Activated CD4-positive, alpha-beta T cell treated with anti-CD3 and anti-CD28 coated beads for 4 hours (primary cell): ENCODE measurements around the gene LTBP1.

ENCODE experiments used
- DNase-seq, 2 donors: peaks; one replicate each; pipeline ENCODE4 v3.0.0-alpha.2; 2020

The LTBP1 gene

GRCh38 chr2:33207151-33207740 lies 260.5 kb downstream of the LTBP1 start:
- no peak for DNase-seq

GRCh38 chr2:33208400-33208799 lies 261.6 kb downstream of the LTBP1 start:
- DNase-seq: no peak

- no peak for DNase-seq
Observed at GRCh38 chr2:33209976-33210375, 263.2 kb downstream of the LTBP1 start.

- no peak for DNase-seq
Observed at GRCh38 chr2:33210626-33211025, 263.9 kb downstream of the LTBP1 start.

GRCh38 chr2:33212151-33212550 lies 265.4 kb downstream of the LTBP1 start:
- DNase-seq: no peak

DNA sequence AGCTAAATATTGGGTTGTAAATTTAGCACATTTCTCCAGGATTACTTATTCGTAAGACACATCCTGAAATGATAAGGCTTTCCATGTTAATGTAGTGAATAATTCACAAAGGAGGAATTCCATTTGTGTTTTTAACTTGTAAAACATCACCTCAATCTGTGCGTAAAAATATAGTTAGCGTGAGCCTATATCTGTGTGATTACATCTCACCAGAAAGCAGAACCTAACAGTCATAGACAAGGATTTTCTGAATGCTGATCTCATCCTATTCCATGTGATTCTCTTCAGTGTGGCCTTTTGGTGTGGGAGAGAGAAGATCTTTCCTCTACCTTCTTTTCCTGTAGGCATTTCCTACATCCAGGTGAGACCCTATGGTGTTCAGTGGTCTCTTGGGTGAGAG lies 266.5 kb downstream of the LTBP1 start:
- DNase-seq: no peak

GRCh38 chr2:33213648-33214047 lies 266.9 kb downstream of the LTBP1 start:
- DNase-seq: no peak

- no peak for DNase-seq
Observed at GRCh38 chr2:33214436-33214835, 267.7 kb downstream of the LTBP1 start.

DNA sequence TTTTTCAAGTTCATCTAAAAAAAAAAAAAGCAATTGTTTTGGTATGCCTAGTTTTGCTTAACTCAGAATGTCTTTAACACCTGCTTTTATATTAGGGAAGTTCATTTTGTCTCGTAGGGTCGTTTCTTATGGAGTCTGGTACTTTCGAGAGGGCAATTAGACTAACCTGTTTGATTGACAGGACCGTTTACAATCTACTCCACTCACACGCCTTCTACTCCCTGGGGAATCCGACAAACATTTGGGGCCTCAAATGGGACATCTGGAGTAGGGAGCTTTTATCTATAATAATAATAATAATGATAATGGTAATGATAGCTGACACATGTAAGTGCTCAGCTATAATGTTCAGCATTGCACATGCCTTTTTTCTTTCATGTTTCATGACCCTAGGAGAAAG lies 268.1 kb downstream of the LTBP1 start:
- no peak for DNase-seq

DNA sequence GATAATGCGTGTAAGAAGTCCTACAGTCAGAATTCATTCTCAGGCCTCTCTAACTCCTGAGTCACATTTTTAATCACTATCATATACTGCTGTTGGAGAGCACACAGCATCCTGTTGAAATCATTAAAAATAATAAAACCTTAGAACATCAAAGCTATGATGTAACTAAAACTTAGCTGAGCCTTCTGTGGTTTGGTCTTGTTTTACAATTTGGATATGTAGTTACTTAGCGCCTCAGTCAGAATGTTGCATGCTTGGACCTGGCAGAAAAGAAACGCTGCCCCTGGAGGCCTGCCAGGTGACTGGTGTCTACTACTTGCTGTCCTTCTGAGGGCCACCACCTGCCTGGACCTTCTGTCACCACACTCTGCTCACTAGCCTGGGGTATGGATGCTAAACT lies 268.5 kb downstream of the LTBP1 start:
- no peak for DNase-seq

- no peak for DNase-seq
Observed at GRCh38 chr2:33215983-33216382, 269.2 kb downstream of the LTBP1 start.

GRCh38 chr2:33216508-33217182 lies 269.9 kb downstream of the LTBP1 start:
- no peak for DNase-seq

- DNase-seq: no peak
Observed at GRCh38 chr2:33217406-33217805, 270.7 kb downstream of the LTBP1 start.

GRCh38 chr2:33219114-33219513 lies 272.4 kb downstream of the LTBP1 start:
- no peak for DNase-seq

DNA sequence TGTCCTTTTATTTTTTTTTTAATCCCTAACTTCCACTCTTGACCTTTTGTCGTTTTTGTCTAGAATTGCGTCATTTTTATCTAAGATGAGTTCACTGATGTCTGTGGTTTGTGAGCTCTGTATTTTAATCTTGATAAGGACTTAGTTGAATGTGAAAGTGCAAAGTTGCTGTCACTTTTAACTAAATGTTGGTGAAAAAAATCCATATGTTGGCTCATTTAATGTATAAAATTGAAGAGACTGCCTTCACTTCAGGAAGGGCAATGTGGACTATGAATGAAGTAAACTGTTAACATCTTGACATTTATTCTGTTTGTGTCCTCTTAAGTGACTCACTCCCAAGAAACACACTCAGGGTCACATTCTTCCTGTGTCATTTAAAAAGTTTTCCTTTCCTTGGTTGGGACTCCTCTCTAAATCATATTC lies 273.1 kb downstream of the LTBP1 start:
- no peak for DNase-seq

DNA sequence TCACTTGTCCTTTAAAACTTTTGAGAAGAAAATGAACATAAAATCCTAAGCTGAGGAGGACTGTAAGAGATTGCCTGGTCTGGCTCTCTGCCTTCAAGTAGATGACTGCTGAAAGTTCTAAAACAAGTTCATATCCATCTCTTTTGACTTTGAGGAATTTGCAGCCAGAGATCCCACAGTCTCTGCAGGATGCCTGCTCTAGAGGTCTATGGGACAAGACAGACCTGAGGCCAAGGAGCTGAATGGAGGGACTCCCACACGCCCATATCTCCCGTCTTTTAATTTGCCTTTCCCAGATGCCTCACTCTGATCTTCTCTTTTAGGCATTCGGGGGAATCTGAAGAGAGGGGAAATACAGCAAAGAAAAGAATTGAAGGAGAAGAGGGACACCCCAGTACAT lies 273.8 kb downstream of the LTBP1 start:
- DNase-seq: no peak

GRCh38 chr2:33221046-33221784 lies 274.5 kb downstream of the LTBP1 start:
- no peak for DNase-seq

DNA sequence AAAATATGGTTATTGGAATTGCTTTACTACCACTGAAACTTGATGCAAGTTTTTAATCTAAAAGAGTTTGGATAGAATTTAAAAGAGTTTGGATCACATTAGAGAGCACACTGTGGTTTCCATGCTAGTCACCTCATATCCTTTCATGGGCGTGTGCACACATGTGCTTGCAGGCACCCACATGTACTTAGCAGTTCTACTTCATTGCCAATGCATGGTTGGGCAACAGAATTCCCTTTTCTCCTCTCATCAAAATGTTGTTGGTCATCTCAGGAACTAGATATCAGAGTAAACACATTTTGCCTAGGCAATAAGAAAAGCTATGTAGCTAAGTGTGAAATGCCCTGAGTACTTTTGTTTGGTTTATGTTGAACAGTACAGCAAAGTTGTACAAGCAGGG lies 275.6 kb downstream of the LTBP1 start:
- no peak for DNase-seq

GRCh38 chr2:33223856-33224255 lies 277.1 kb downstream of the LTBP1 start:
- no peak for DNase-seq

GRCh38 chr2:33225350-33225749 lies 278.6 kb downstream of the LTBP1 start:
- no peak for DNase-seq

DNA sequence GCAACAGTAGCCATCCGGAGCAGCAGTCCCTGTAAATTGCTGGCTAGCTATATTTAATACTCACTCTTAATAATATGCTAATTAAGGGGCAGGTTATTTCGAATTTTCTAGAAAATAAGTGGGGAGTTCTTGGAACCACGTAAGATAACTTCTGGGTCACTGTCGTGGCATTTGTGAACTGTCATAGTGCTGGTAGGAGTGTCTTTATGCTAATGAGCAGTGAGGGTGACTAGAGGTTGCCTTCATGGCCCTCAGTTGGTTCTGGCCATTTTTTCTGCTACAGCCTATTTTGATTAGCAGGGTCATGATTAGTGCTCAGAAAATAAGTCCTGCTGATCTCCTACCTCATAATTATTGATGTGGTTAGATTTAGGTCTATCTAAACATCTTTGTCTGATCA lies 279.8 kb downstream of the LTBP1 start:
- no peak for DNase-seq

- DNase-seq: no peak
Observed at GRCh38 chr2:33229646-33230045, 282.9 kb downstream of the LTBP1 start.

DNA sequence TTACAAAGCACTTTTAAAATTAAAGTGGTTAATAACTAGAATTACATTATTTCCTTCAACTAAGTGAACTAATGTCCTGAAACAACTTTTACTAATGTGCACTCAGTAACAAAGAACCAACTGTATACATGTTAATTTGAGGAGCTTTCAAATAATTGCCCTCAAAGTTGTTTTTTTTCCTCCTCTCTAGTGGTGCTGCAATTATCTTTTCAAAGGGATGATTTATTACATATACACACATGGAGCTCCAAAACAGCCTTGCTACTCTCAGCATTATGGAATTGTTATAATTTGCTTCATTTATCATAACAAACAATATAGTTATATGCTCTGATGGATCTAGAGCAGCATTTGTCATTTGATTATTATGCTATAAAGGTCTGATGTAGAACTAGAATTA lies 283.4 kb downstream of the LTBP1 start:
- DNase-seq: no peak

DNA sequence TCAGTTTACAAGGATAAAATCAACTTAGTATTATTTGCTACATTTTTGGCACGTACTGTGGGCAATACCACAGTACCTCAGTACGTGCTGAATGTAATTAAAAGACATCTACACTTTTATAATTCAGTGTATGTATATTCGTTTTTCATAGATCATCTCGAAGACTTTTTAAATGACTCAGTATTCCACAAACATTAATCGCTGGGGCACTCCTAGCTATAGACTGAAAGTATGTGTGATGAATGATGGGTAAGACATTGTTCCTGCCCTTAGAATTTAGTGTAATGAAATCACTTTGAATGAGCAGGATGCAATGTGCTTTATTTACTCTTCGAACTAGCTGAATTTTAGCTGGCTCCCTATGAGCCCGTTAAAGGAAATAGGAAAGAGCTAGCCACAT lies 284.1 kb downstream of the LTBP1 start:
- DNase-seq: no peak
